ENCODE measurements around the gene IFT80.

IFT80 gene

DNA sequence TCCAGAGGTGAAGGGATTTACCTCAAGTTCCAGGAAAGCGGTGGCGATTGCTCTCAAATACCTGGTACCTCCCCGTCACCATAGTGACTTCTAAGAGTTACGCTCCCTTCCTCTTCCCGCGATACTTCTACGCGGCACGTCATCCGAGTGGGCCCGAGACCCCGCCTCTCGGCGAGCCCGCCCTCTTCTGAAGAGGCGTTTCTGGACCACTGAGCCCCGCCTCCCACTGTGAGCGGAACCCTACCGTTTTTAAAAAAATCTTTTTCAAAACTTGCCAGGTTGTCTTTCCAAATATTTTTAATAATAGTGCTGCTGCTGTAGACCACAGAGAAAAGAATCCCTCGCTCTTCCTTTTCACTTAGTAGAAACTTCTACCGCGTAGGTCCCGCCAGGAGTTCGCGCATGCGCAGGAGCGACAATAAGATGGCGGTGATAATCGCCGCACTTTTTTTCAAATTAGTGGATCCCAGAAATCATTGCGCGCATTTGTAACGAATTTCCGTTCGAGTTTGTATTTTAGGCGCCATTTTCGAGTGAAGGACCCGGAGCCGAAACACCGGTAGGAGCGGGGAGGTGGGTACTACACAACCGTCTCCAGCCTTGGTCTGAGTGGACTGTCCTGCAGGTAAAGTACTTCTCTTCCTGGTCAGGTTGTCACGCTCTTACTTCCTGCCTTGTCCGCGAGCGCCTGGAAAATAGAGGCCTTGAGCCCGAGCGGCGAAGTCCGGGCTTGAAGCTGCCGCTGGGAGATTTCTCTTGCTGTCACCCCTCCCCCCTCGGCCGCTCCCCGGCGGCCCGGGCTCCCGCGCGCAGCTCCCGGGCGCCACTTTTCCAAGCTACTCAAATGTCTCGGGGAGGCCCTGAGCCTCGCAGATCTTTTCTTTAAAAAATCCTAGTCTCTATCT is at the start of gene IFT80, which contains the start of gene SMC4:
IFT80 (minus strand) TSS at position 101 of the 905 bp plus-strand sequence. CDS start 14,625 bp downstream, outside the sequence.
SMC4 (plus strand) TSS at position 526 of the 905 bp plus-strand sequence. CDS start 1,177 bp downstream, outside the sequence.
- peak; percentile 68 for DNase-seq

DNA sequence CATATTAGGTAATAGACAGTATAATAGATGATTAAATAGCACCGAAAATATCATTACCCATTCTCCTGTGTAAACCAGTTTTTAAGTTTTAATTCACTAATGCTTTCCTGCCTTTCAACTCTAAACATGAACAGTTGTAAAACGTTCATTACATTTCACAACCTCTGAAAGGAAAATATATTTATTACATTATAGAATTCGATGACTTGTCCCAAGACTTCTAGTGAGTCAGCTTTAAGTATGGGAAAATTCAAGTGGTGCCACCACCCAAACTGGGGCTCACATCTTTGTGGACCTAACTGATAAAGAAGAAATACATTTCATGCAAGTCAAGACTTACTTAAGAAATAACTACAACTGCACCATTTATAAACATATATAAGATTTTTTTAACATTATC is 48.5 kb upstream of the IFT80 start:
- DNase-seq: no peak

DNA sequence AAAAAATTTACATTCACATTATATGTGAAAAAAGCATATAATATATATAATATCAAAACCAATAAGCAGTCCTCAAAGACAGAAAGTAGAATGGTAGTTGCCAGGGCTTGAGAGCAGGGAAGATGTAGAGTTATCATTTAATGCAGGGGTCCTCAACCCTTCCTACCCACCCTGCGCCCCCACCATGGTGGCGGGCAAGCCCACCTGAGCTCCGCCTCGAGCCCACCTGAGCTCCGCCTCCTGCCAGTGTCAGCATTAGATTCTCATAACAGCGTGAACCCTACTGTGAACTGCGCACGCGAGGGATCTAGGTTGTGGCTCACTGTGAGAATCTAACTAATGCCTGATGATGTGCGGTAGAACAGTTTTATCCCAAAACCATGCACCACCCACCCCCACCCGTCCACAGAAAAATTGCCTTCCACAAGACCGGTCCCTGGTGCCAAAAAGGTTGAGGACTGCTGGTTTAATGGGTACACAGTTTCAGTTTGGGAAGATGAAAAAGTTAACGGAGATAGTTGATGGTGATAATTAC is 47.6 kb upstream of the IFT80 start:
- no peak for DNase-seq

DNA sequence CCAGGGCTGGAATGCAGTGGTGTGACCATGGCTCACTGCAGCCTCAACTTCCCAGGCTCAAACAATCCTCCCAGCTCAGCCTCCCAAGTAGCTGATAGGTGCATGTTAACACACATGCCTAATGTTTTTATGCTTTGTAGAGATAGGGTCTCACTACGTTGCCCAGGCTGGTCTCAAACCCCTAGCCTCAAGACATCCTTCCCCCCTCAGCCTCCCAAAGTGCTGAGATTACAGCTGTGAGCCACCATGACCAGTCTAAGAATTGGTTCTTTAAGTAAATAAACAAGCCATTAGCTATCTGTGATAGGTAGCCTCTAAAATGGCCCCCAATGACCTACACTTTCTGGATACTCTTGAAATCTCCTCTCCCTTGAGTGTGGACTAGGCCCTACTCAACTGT is 46.8 kb upstream of the IFT80 start:
- DNase-seq: no peak

DNA sequence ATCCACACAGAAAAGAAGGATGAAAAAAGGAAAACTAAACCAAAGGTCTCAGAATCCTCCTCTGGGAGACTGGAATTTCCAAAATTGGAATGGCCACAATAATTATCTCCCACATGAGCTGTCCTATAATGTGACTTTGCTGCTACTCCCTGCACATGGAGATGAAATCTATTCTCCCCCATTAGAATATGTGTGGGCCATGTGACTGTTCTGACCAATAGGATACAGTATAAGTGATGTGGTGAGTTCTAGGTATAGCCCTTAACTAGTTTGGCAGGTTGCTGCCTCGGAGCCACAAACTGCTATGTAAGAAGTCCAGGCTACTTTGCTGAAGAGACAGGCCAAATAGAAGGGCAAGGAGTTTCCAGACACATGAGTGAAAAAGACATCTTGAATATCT is 45.4 kb upstream of the IFT80 start:
- DNase-seq: no peak

DNA sequence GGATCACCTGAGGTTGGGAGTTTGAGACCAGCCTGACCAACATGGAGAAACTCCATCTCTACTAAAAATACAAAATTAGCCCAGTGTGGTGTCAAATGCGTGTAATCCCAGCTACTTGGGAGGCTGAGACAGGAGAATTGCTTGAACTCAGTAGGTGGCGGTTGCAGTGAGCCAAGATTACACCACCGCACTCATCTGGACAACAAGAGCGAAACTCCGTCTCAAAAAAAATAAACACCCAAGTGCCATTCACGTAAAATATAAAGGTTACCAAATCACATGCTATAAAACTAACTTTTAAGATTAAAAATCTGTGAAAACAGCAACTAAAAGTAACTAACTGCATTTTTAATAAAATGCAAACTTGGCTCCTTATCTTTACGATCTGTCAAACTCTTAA is 41.7 kb upstream of the IFT80 start:
- no peak for DNase-seq

DNA sequence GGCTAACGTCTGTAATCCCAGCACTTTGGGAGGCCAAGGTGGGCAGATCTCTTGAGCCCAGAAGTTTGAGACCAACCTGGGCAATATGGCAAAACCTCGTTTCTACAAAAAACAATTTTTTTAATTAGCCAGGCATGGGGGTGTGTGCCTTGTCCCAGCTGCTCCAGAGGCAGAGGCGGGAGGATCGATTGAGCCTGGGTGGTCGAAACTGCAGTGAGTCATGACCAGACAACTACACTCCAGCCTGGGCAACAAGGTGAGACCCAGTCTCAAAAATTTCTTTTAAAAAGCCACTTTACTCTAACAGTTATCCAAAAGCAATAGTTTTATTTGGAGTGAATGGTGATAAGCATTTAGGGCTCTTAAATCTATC is 38.0 kb upstream of the IFT80 start:
- DNase-seq: no peak

DNA sequence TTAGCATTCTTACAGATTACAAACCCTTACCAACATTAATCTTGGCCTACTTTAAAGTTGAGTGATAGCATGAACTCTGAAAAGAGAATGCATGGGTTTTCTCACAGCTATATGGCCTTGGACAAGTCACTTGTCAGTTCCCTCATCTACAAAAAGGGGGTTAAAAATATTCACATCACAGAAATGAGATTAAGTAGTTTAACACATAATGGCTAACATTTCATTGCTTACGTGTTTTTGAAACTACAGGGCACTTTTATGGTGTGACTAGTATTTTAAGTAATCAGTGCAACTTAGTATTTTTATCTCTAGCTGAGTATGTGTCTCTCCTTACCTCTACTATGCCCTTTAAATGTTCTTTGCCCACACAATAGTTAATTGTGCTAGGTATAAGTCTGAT is 36.7 kb upstream of the IFT80 start:
- DNase-seq: no peak

DNA sequence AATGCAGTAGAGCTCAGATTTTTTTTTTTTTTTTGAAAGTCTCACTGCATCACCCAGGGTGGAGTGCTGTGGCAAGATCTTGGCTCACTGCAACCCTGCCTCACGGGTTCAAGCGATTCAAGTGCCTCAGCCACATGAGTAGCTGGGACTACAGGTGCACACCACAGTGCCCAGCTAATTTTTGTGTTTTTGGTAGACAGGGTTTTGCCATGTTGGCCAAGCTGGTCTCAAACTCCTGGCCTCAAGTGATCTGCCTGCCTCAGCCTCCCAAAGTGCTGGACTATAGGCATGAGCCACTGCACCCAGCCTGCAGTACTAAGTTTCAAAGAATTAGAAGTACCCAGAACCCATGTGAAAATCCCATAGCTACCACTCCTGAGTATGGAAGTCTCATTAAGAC is 36.1 kb upstream of the IFT80 start:
- DNase-seq: no peak

DNA sequence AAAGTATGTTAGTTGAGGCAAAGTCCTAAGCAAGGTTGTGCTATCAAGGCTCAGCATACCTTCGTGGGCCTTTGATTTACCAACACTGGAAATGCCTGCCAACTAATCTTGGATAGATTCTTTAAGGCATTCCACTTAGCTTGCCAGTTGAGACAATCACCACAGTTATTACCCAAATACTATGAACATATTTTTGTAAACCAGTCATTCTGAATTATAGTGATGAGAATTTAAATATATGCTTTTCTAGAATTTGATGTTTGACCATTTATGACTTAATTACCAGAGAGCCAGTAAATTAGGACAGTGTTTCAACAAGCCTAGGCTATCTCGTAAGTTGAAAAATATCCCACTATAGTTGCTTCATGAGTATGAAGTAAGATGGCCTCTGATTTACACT is 35.0 kb upstream of the IFT80 start:
- no peak for DNase-seq

DNA sequence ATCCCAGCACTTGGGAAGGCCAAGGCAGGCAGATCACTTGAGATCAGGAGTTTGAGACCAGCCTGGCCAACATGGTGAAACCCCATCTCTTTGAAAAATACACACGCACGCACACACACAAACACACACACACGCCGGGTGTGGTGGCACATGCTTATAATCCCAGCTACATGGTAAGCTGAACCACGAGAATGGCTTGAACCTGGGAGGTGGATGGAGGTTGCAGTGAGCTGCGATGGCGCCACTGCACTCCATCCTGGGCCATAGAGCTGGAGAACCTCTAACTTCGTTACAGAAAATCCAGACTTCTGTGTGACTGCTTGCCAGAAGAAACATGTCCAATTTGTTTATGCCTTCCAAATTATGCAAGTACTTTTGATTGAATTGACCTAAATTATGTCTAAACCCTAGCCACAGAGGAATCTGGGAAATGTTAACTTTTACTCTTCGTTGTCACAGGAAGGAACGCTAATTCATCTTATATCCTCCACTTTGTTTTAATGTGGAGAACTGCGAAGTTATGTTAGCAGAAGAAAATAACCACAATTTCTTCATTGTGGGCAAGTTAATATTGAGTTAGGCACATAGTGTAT is 28.9 kb upstream of the IFT80 start:
- DNase-seq: no peak

DNA sequence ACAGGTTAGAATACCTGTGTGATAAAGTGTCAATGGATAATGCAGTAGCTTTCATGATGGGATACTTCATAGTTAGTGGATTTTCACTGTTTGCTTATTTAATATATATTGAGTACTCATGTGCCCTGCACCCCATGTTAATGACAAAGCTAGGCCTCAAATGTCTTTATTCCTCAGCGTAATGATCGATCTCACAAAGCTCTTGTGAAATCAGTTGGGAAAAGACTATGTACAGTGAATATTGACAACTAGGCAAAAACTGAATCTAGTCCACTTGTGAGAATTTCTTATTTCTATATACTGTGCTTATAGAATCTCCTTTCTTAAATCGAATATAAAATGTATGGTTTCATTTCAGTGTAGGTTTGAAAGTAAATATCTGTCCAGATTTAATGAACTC is 18.3 kb upstream of the IFT80 start:
- no peak for DNase-seq

DNA sequence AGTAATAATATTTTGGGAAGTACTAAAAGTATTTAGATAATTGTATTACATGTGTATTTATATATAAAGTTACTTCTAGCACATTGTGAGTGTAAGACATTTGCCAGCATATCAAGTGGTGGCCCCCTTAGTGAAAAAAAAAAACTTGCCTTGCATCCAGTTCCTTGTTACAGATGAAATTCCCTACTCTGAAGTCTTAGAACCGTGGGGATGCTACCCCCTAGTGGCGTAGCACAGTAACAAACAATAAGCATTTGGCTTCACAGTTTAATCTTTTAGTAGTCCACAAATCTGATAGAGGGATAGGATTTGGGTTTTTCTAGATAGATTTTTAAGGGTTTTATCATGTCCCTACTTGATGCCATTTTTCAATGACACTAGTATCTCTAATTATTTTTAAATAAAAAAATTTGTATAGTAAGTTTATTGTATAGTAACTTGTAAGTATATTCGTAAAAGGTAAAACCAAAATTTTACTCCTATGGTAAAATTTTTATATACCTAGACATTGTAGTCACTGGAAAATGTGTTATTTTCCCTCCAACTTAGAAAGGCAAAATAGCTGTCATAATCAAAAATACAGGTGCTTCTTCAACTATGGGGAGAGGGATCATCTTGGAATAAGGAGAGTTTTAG is 14.7 kb upstream of the IFT80 start:
- DNase-seq: no peak

DNA sequence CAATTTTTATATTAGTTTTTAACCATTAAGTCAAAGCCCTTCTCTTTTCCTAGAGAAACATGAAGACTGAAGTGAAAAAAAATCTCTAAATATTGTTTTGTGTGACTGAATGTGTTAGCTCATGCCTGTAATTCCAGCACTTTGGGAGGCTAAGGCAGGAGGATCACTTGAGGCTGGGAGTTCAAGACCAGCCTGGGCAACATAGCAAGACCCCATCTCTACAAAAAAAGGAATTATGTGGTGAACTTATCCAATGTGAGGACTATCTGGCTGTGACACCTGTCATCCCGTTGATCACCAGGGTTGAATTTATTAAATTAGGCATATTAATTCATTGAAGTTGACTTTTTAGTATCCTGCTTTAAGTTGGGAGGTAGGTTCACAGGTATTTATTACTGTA is 13.5 kb upstream of the IFT80 start:
- no peak for DNase-seq

DNA sequence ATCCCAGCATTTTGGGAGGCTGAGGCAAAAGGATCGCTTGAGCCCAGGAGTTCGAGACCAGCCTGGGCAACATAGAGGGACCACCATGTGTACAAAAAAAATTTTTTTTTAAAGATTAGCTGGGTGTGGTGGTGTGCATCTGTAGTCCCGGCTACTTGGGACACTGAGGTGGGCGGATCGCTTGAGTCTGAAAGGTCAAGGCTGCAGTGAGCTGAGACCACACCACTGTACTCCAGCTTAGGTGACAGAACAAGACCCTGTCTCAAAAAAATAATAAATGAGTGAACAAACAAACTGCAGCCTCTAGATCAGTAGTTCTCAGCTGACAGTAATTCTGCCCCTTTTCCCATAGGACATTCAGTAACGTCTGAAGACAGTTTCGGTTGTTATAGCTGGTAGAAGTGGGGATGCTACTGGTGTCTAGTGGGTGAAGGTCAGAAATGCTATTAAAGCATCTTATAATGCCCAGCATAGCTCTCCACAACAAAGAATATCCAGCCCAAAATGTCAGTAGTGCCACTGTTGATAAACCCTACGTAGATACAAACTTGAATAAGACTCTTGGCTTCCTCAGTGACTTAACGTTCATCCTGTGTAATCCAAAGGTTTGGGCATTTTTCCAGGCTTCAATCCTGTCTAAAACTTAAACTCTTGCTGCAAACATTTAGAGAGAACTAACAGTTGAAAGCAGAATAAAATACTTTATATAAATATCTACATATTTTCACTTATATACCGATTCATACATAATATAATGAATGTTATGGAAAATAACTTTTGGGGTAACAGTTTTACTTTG is 11.0 kb upstream of the IFT80 start:
- no peak for DNase-seq

DNA sequence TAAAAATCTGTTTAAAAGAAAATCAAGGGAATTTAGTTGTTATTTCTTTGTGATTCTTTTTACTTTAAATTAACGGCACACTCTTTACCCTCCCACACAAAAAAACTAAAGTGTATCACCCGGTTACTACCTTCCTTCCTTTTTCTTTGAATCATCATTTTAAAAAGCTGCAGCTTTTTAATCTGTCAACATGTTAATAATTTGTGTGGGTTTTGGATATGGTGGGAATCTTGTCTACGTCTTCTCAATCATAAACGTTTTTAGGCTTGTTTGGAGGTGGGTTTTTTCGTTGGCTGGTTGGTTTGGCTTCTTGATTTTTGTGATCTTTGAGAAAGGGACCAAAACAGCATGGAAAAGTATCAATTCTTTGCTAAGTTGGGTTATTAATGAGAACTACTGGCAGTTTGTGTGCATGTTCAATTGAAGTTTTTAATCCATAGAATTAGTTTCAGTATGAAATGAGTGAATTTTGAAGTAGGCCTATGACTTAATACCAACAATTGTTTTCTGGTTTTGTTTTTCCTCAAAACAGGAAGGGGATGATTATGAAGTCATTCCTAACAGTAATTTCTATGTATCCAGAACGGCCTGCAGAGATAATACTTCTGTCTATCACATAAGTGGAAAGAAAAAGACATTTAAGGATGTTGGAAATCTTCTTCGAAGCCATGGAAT is 4.9 kb upstream of the IFT80 start:
- no peak for DNase-seq

DNA sequence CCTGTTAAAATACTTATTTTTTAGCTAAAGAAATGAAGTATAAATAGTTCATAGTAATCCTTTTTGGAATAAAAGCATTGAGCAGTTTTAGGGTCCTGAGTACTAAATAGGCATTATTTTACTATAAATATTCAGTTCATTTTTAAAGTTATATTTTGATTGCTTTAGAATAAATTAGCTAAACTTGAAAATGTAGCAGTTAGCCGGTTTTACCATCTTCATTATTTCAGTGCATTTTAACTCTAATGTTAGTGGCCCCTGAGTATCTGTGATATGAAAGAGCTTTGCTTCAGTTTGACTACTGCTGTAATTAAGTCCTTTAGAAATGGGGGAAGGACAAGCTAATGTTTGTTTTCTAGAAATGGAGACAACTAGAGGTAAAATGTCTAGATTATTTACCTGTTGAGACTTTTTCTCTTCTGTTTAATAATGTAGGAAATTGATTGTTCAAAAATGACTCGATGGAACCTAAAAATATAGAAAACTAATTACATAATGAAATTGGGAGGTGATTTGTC is 4.1 kb upstream of the IFT80 start:
- DNase-seq: no peak

DNA sequence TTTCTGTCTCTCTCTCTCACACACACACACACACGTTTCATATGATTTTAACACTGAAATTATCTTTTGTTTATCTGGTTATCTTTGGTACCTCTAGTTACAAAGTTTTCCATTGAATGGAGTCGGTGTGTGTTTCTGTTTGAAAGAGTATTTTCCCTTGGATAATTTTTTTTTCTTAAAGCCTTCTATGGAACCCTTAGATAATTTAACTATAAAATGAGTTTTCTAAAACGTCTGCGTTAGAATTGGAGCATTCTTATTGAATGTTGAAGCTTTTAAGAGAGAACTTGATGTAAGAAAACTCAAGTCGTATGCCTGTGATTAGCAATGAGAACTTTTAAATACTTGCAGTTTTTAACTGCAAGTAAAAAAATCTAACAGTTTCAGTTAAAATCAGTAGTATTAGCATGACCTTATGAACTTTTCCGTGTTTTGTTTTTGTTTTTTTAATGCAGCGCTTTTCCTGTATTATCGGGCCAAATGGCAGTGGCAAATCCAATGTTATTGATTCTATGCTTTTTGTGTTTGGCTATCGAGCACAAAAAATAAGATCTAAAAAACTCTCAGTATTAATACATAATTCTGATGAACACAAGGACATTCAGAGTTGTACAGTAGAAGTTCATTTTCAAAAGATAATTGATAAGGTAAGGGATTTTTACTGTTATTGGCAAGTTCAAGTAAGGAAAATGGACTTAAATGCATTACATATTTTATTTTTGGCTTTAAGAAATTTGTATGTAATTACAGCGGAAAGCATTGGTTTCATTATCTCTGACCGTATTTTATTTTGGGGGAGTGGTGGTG is 3.4 kb upstream of the IFT80 start:
- DNase-seq: no peak

DNA sequence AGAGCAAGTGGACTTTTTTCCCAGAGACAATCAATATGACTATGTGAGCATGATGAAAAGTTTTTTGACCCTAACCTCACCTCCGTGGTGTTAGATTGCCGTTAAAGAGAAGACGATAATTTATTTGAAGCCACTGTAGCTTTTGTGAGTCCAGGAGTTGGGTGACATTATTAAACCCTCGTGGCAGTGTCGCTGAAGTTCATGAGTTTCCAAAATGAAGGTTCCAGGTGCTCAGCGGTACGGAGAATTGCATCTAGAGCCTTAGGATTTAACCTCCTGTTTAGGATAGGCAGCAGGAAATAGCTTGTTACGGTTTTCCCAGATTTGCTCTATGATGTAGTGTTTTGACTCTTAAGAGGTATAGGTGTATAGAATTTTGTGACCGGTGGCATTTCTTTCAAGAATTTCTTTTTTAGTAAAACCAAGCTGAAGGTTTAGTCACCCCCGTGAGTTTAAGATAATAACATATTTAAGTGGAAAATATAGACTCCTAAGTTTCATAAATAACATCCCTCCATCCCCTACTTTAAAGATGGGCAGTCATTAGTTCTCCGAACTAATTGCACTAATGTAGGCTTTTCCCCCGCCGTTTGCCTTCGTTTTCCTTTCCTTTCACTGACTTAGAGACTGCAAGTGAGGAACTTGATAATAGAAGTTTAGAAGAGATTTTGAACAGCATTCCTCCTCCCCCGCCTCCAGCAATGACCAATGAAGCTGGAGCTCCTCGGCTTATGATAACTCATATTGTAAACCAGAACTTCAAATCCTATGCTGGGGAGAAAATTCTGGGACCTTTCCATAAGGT is 2.5 kb upstream of the IFT80 start:
- DNase-seq: no peak

DNA sequence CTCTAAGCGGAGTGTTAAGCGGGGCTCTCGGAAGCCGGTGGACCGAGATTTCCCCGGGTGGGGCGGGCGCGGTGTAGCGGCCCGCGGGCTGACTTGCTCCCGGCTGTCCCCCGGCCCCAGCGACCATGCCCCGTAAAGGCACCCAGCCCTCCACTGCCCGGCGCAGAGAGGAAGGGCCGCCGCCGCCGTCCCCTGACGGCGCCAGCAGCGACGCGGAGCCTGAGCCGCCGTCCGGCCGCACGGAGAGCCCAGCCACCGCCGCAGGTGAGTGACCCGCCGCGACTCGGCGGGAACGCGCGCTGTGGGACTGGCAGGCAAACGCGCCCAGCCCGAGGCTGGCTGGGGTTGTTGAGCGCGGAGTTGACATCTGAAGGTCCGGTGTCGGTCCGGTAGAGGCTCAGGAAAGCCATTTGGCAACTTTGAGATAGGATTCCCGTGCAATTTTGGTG is 1.7 kb upstream of the IFT80 start:
- DNase-seq: no peak

Data from 8988T (cell line).